Measurements from ENCODE around the gene KAT2A. TPM values are rescaled to one million over a fixed set of nuclear protein-coding genes. Genes with fewer than 3 reads are reported as not detected.

The KAT2A gene
- total RNA-seq, result 100 to 1,000 TPM in 1 of 4 donors, 10 to 100 TPM in 3; 36.3 to 107 (median 57.1) TPM

GRCh38 chr17:42120770-42121769 lies at the start of gene KAT2A:
KAT2A (minus strand) TSS chr17:42121367; CDS start chr17:42121304, 63 bp downstream.
- Histone ChIP-seq H3K27ac (no peak within 1 kb of the TSS), H3K9me3 (no peaks in the 10 kb centered on the region), H3K36me3 (peaks cover 20% of the 10 kb centered on the region), H3K4me1 (peaks cover 45% of the 10 kb centered on the region), H3K4me3 (peak within 1 kb of the TSS; percentile 77), H3K27me3 (no peaks in the 10 kb centered on the region)
- 10% methylated on average over 24 of the region's 57 CpGs for WGBS
- DNase-seq (ENCODE audit: low spot score in 2 of 2), result no peak
- TF ChIP-seq EP300 (IDR thresholded peaks at IDR 0.05) (no peak), CTCF (IDR thresholded peaks at IDR 0.05) (no peak), POLR2A (IDR thresholded peaks at IDR 0.05) (no peak), POLR2AphosphoS5 (IDR thresholded peaks at IDR 0.05) (no peak)

- DNase-seq (ENCODE audit: low spot score in 2 of 2), result no peak
- TF ChIP-seq CTCF (IDR thresholded peaks at IDR 0.05) (no peak), POLR2A (IDR thresholded peaks at IDR 0.05) (no peak), EP300 (IDR thresholded peaks at IDR 0.05) (no peak), POLR2AphosphoS5 (IDR thresholded peaks at IDR 0.05) (no peak)
- Histone ChIP-seq H3K36me3 (no peaks in the 10 kb centered on the region), H3K27ac (no peak overlapping the region), H3K27me3 (no peaks in the 10 kb centered on the region), H3K9me3 (no peaks in the 10 kb centered on the region), H3K4me3 (no peak overlapping the region), H3K4me1 (no peaks in the 10 kb centered on the region)
- WGBS, result 94% methylated on average over 23 of the region's 29 CpGs
Observed at GRCh38 chr17:42169351-42169750, 48.2 kb upstream of the KAT2A start.

GRCh38 chr17:42167807-42168206 lies 46.6 kb upstream of the KAT2A start:
- Histone ChIP-seq H3K36me3 (no peaks in the 10 kb centered on the region), H3K4me3 (no peak overlapping the region), H3K9me3 (no peaks in the 10 kb centered on the region), H3K27ac (no peak overlapping the region), H3K27me3 (no peaks in the 10 kb centered on the region), H3K4me1 (no peaks in the 10 kb centered on the region)
- WGBS, result 91% methylated on average over 8 of the region's 8 CpGs
- DNase-seq (ENCODE audit: low spot score in 2 of 2), result no peak
- TF ChIP-seq CTCF (IDR thresholded peaks at IDR 0.05) (no peak), POLR2AphosphoS5 (IDR thresholded peaks at IDR 0.05) (no peak), POLR2A (IDR thresholded peaks at IDR 0.05) (no peak), EP300 (IDR thresholded peaks at IDR 0.05) (no peak)

GRCh38 chr17:42166196-42166763 lies 45.1 kb upstream of the KAT2A start:
- no peaks in the 10 kb centered on the region for H3K4me1 ChIP-seq
- H3K27me3 ChIP-seq, result no peaks in the 10 kb centered on the region
- TF ChIP-seq POLR2A (IDR thresholded peaks at IDR 0.05) (no peak), POLR2AphosphoS5 (IDR thresholded peaks at IDR 0.05) (no peak), CTCF (IDR thresholded peaks at IDR 0.05) (no peak), EP300 (IDR thresholded peaks at IDR 0.05) (no peak)
- H3K4me3 ChIP-seq, result no peak overlapping the region
- H3K27ac ChIP-seq, result no peak overlapping the region
- no peak for DNase-seq (ENCODE audit: low spot score in 2 of 2)
- no peaks in the 10 kb centered on the region for H3K36me3 ChIP-seq
- WGBS, result 89% methylated on average over 13 of the region's 19 CpGs
- no peaks in the 10 kb centered on the region for H3K9me3 ChIP-seq

- Histone ChIP-seq H3K4me1 (no peaks in the 10 kb centered on the region), H3K9me3 (no peaks in the 10 kb centered on the region), H3K36me3 (no peaks in the 10 kb centered on the region), H3K27me3 (no peaks in the 10 kb centered on the region), H3K27ac (no peak overlapping the region), H3K4me3 (no peak overlapping the region)
- DNase-seq (ENCODE audit: low spot score in 2 of 2), result no peak
- whole genome bisulfite sequencing, result 85% methylated on average over 6 of the region's 6 CpGs
- no peak for TF ChIP-seq CTCF (IDR thresholded peaks at IDR 0.05)
- TF ChIP-seq POLR2A (IDR thresholded peaks at IDR 0.05), result no peak
- no peak for TF ChIP-seq EP300 (IDR thresholded peaks at IDR 0.05)
- TF ChIP-seq POLR2AphosphoS5 (IDR thresholded peaks at IDR 0.05), result no peak
Observed at GRCh38 chr17:42165751-42166150, 44.6 kb upstream of the KAT2A start.
